Ectodermal cell (in vitro differentiated cells): Measurements from ENCODE around the gene RALA.

Experiments
- H3K27ac ChIP-seq: 2 replicates; pipeline ENCODE4 v1.7.0; 2013; ENCODE audit warnings: mild to moderate bottlenecking, low read depth, low read length; ENCODE audit not compliant: insufficient read depth, poor library complexity, severe bottlenecking
- H3K27me3 ChIP-seq: 2 replicates; pipeline ENCODE4 v1.7.0; 2013; ENCODE audit warnings: mild to moderate bottlenecking, low read length; ENCODE audit not compliant: insufficient read depth, control insufficient read depth, poor library complexity, severe bottlenecking
- H3K36me3 ChIP-seq: one replicate; pipeline ENCODE4 v1.7.0; 2013; ENCODE audit warnings: low read length; ENCODE audit not compliant: control insufficient read depth, insufficient read depth
- H3K4me1 ChIP-seq: one replicate; pipeline ENCODE4 v1.7.0; 2013; ENCODE audit warnings: low read length; ENCODE audit not compliant: control insufficient read depth, insufficient read depth
- H3K4me3 ChIP-seq: 2 replicates; pipeline ENCODE4 v1.7.0; 2013; ENCODE audit warnings: low read depth, low read length, control low read depth; ENCODE audit not compliant: insufficient read depth
- H3K9me3 ChIP-seq: 2 replicates; pipeline ENCODE4 v1.7.0; 2013; ENCODE audit warnings: mild to moderate bottlenecking, low read length, moderate library complexity; ENCODE audit not compliant: control insufficient read depth
- WGBS, 2 experiments: methylation state at CpG; one replicate each; pipeline ENCODE4 v1.1.7; 2013; ENCODE audit warnings: missing lambda C conversion rate in 2 of 2; 5-methylcytosine and 5-hydroxymethylcytosine counted together

The RALA gene

GRCh38 chr7:39714447-39715091, 91.2 kb downstream of the RALA start:
- 94 to 97% methylated on average over 1 of the region's 1 CpG for WGBS, 2 experiments
- peaks cover under 1% of the 10 kb centered on the region for H3K4me1 ChIP-seq
- H3K9me3 ChIP-seq: no peaks in the 10 kb centered on the region
- no peaks in the 10 kb centered on the region for H3K36me3 ChIP-seq
- no peak overlapping the region for H3K27ac ChIP-seq
- H3K4me3 ChIP-seq: no peak overlapping the region
- no peaks in the 10 kb centered on the region for H3K27me3 ChIP-seq

GRCh38 chr7:39720586-39720985, 97.2 kb downstream of the RALA start:
- no peak overlapping the region for H3K4me3 ChIP-seq
- H3K36me3 ChIP-seq: no peaks in the 10 kb centered on the region
- H3K27me3 ChIP-seq: no peaks in the 10 kb centered on the region
- H3K9me3 ChIP-seq: no peaks in the 10 kb centered on the region
- WGBS, 2 experiments: 80 to 82% methylated on average over 7 of the region's 7 CpGs
- no peak overlapping the region for H3K27ac ChIP-seq
- H3K4me1 ChIP-seq: no peaks in the 10 kb centered on the region

- Histone ChIP-seq H3K27me3 (no peaks in the 10 kb centered on the region), H3K36me3 (no peaks in the 10 kb centered on the region), H3K4me1 (no peaks in the 10 kb centered on the region), H3K9me3 (no peaks in the 10 kb centered on the region), H3K4me3 (no peak overlapping the region), H3K27ac (no peak overlapping the region)
- WGBS, 2 experiments: 81 to 92% methylated on average over 2 of the region's 3 CpGs
These were observed 98.0 kb downstream of the RALA start for GRCh38 chr7:39721345-39721744.

GRCh38 chr7:39721919-39722597, 98.7 kb downstream of the RALA start:
- Histone ChIP-seq H3K4me1 (no peaks in the 10 kb centered on the region), H3K27me3 (no peaks in the 10 kb centered on the region), H3K9me3 (no peaks in the 10 kb centered on the region), H3K36me3 (no peaks in the 10 kb centered on the region), H3K4me3 (no peak overlapping the region), H3K27ac (no peak overlapping the region)
- WGBS, 2 experiments: 94% methylated on average over 16 to 17 of the region's 17 CpGs

GRCh38 chr7:39727231-39728012, 104.0 kb downstream of the RALA start:
- Histone ChIP-seq H3K4me1 (no peaks in the 10 kb centered on the region), H3K27ac (no peak overlapping the region), H3K4me3 (no peak overlapping the region), H3K9me3 (no peaks in the 10 kb centered on the region), H3K27me3 (peaks cover 6% of the 10 kb centered on the region), H3K36me3 (no peaks in the 10 kb centered on the region)
- WGBS, 2 experiments: 97 to 100% methylated on average over 3 of the region's 3 CpGs

- peaks cover 9% of the 10 kb centered on the region for H3K27me3 ChIP-seq
- no peaks in the 10 kb centered on the region for H3K36me3 ChIP-seq
- H3K9me3 ChIP-seq: no peaks in the 10 kb centered on the region
- peak overlapping the region; percentile 35 for H3K4me3 ChIP-seq
- whole genome bisulfite sequencing, 2 experiments: 7 to 9% methylated on average over 52 of the region's 52 CpGs
- H3K4me1 ChIP-seq: peaks cover 7% of the 10 kb centered on the region
- H3K27ac ChIP-seq: no peak overlapping the region
These were observed 109.7 kb downstream of the RALA start for GRCh38 chr7:39732837-39733804.

- WGBS, 2 experiments: 25 to 29% methylated on average over 7 to 8 of the region's 8 CpGs
These were observed 110.7 kb downstream of the RALA start for GRCh38 chr7:39733881-39734632.

GRCh38 chr7:39734633-39735004, 111.2 kb downstream of the RALA start:
- no peaks in the 10 kb centered on the region for H3K9me3 ChIP-seq
- no peak overlapping the region for H3K4me3 ChIP-seq
- 73% methylated on average over 2 of the region's 2 CpGs for WGBS, 2 experiments
- peaks cover 7% of the 10 kb centered on the region for H3K4me1 ChIP-seq
- peaks cover 9% of the 10 kb centered on the region for H3K27me3 ChIP-seq
- no peaks in the 10 kb centered on the region for H3K36me3 ChIP-seq
- no peak overlapping the region for H3K27ac ChIP-seq

More at GRCh38 chr7:39733881-39734632, 110.7 kb downstream of the RALA start:
- Histone ChIP-seq H3K36me3 (no peaks in the 10 kb centered on the region), H3K4me1 (peaks cover 7% of the 10 kb centered on the region), H3K27ac (no peak overlapping the region), H3K27me3 (peaks cover 9% of the 10 kb centered on the region), H3K9me3 (no peaks in the 10 kb centered on the region), H3K4me3 (peak overlapping the region; percentile 35)

- 89 to 92% methylated on average over 4 of the region's 4 CpGs for WGBS, 2 experiments
- Histone ChIP-seq H3K36me3 (no peaks in the 10 kb centered on the region), H3K27me3 (peaks cover 9% of the 10 kb centered on the region), H3K4me3 (no peak overlapping the region), H3K27ac (no peak overlapping the region), H3K9me3 (no peaks in the 10 kb centered on the region), H3K4me1 (peaks cover 7% of the 10 kb centered on the region)
These were observed 112.5 kb downstream of the RALA start for GRCh38 chr7:39735903-39736302.
